Activated CD4-positive, alpha-beta memory T cell treated with anti-CD3 and anti-CD28 coated beads, Interleukin-2, amount 10 ng/mL, durations not matched to agents 7 days and 5 days (primary cell): Measurements from ENCODE around the gene FAM120A. TPM values are rescaled to one million over a fixed set of nuclear protein-coding genes. Genes with fewer than 3 reads are reported as not detected.

ENCODE experiments used
- CTCF ChIA-PET: fragments of 350-600 bp; sonication (Branson Sonifier 250); formaldehyde crosslinking; loops from one replicate; lab custom pipeline; 2021; ENCODE audit warnings: antibody characterized with exemption, inconsistent platforms; lab: Charles Lee
- POLR2A ChIA-PET: fragments of 350-600 bp; sonication (Branson Sonifier 250); formaldehyde crosslinking; loops from one replicate; lab custom pipeline; 2021; ENCODE audit warnings: antibody characterized with exemption; lab: Charles Lee
- DNase-seq: peaks from one replicate; pipeline ENCODE4 v3.0.0-alpha.2; 2020
- H3K27ac Mint-ChIP-seq: one replicate; pipeline ENCODE4 v1.8.0; 2021; ENCODE audit warnings: mild to moderate bottlenecking, mixed read lengths
- H3K27me3 Mint-ChIP-seq: one replicate; pipeline ENCODE4 v1.8.0; 2021; ENCODE audit warnings: mixed read lengths
- H3K36me3 Mint-ChIP-seq: one replicate; pipeline ENCODE4 v1.8.0; 2021; ENCODE audit warnings: low read depth, mixed read lengths
- H3K4me1 Mint-ChIP-seq: one replicate; pipeline ENCODE4 v1.8.0; 2021; ENCODE audit warnings: mixed read lengths
- H3K4me3 Mint-ChIP-seq: one replicate; pipeline ENCODE4 v1.8.0; 2021; ENCODE audit warnings: mild to moderate bottlenecking, mixed read lengths
- H3K9me3 Mint-ChIP-seq: one replicate; pipeline ENCODE4 v1.8.0; 2021; ENCODE audit warnings: mixed read lengths
- total RNA-seq, 2 experiments: library from RNA; stranded (reverse); gene quantifications; one replicate each; pipeline ENCODE4 v1.2.3, GENCODE V29; 2021

Gene FAM120A
- total RNA-seq, 2 experiments from 2014 or later: 133 to 138 TPM

DNA sequence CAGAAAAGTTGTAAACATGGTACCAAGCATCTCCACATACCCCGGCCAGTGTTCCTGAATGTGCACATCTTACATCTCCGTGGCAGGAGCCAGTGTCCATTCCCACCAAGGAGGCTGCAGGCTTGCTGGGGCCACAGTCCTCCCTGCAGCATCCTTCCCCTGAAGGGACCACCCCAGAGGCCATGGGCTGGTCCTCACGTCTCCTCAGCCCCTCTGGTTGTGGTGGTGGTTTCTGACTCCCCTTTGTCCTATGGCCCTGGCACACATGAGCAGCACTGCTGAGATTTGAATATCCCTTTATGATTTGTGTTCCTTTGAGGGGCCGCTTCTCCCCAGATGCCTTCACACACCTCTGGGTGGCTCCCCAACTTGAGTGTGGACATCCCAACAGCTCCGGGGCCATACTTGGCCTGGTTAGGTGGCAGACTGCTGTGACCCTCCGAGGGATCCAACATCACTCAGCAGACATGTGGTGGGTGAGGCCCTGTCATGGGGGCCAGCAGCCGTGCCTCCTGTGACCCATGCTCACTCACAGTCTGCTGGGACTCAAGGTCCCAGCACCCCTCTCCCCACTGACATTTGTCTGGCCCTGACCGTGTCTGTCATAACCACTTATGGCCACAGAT lies 139.2 kb downstream of the FAM120A start:
- Mint-ChIP-seq H3K36me3 (peaks cover 2% of the 10 kb centered on the region), H3K9me3 (no peaks in the 10 kb centered on the region), H3K27ac (no peak overlapping the region), H3K4me1 (peaks cover 15% of the 10 kb centered on the region), H3K4me3 (no peak overlapping the region), H3K27me3 (no peaks in the 10 kb centered on the region)
- POLR2A ChIA-PET: interaction anchor here (1.2 kb wide), 1 partner anchor 12 kb away, joined by 3 read pairs; no protein-coding TSS in a partner anchor
- CTCF ChIA-PET: no interaction called here
- peak; percentile 12 for DNase-seq

DNA sequence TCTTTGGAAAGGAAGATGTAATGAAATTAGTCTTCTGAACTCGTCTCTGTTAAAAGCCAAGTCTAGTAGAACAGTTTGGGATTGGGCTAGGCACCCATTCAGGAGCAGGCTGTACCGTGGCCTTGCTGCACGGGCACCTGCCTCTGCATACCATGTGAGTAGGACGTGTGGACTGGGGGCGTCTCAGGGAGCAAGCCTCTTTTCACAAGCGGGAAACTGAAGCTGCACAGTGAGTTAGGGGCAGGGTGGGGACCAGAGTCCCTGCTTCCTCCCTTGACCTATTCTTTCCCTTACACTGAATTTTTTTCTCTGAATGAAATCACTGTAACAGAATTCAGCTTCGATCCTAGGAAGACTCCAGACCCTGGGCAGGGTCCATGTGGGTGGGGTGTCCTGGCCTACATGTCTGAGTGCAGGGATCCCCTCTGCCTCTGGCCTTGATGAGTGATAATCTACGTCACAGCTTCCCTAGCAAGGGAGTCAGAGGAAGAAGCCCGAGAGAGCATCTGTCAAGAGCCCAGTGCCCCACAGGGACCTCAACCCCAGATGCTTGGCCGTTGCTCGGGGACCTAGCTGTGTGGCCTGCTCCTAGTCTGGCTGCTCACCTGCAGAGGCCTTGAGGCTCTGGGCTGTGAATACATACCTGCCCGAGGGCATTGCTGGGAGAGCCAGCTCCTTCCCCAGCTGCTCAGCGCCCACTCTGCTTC lies 140.0 kb downstream of the FAM120A start:
- no peaks in the 10 kb centered on the region for H3K27me3 Mint-ChIP-seq
- POLR2A ChIA-PET: interaction anchor here (1.2 kb wide), 1 partner anchor 13 kb away, joined by 3 read pairs; no protein-coding TSS in a partner anchor
- no peak overlapping the region for H3K4me3 Mint-ChIP-seq
- no peak for DNase-seq
- CTCF ChIA-PET: no interaction called here
- no peaks in the 10 kb centered on the region for H3K36me3 Mint-ChIP-seq
- no peak overlapping the region for H3K27ac Mint-ChIP-seq
- H3K4me1 Mint-ChIP-seq: peaks cover 15% of the 10 kb centered on the region
- H3K9me3 Mint-ChIP-seq: no peaks in the 10 kb centered on the region

DNA sequence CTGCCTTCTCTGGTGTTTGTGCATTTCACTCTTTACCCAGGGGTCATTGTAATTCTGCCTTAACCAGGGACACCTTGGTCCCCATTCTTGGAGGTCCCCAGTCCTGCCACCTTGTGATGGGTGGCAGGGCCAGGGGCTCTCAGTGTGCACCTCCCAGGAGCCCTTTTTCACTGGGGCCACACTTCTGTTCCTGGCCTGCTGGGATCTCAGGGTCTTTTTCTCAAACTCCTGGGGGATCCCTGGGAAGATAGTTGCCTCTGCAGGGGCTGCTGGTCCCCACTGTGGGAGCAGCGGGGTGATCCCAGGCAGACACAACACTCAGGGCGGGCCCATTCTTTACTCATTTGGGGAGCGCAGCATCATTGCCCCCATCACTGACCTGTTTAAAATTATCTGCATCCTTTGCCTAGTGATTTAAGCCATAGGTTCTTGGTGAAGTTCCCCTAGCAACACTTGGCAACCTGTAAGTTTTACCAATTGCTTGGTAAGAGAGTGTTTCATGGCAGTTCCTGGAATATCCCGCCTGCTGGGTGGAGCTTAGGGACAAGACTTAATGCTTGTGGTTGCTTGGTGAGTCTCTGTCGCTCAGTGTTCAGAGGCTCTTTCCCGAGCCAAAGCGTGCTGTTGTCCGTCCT lies 140.6 kb downstream of the FAM120A start:
- Mint-ChIP-seq H3K27ac (no peak overlapping the region), H3K36me3 (no peaks in the 10 kb centered on the region), H3K4me1 (peaks cover 15% of the 10 kb centered on the region), H3K9me3 (no peaks in the 10 kb centered on the region), H3K4me3 (no peak overlapping the region), H3K27me3 (no peaks in the 10 kb centered on the region)
- ChIA-PET POLR2A (no interaction called here), CTCF (interaction anchor here (1.1 to 1.3 kb wide), 2 partner anchors 8 to 26 kb away, joined by 3 to 6 read pairs; no protein-coding TSS in a partner anchor)
- DNase-seq: no peak

DNA sequence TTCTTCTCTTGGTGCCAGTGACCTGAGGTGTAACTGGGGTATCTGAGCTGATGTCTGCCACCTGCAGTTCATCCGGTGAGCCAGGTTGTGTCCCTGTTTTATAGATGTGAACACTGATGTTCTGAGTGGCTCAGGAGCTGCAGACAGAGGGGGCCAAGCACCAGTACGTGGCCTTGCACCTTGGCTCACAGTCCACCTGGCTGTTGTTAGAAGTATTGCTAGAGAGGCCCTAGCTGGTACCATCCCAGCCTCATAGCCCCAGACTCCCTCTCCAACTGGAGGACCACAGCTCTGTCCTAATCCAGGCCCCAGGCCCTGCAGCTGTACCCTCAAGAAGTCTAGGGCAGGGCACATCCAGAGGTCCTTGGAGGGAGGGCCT lies 141.1 kb downstream of the FAM120A start:
- Mint-ChIP-seq H3K27me3 (no peaks in the 10 kb centered on the region), H3K27ac (no peak overlapping the region), H3K4me1 (peaks cover 18% of the 10 kb centered on the region), H3K36me3 (no peaks in the 10 kb centered on the region), H3K4me3 (no peak overlapping the region), H3K9me3 (no peaks in the 10 kb centered on the region)
- CTCF ChIA-PET: interaction anchor here (1.1 to 1.3 kb wide), 2 partner anchors 9 to 27 kb away, joined by 3 to 6 read pairs; no protein-coding TSS in a partner anchor
- POLR2A ChIA-PET: no interaction called here
- peak; percentile 13 for DNase-seq

DNA sequence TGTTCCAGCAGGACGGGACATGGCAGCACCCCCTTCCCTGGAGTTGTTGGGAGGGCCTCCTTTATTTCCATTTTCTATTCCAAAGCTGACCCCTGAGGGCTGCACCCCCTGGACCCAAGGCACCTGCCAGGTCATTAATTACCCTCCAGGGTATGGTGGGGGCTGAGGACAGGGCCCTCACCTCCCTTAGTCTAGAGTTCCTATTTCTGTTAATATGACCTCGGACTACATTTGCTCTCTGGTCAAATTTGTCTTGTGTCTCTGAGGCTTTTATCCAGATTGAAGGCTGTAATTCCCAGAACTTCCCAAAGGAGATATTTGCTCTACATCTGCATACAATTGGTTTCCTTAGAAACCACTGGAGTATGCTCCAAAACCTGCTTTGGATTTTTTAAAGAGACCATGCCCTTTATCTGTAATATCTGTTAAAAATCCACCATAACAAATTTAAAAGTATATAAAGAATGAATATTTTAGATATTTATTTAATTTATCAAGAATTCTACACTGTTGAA lies 141.7 kb downstream of the FAM120A start:
- Mint-ChIP-seq H3K4me1 (peaks cover 24% of the 10 kb centered on the region), H3K27me3 (no peaks in the 10 kb centered on the region), H3K27ac (no peak overlapping the region), H3K4me3 (no peak overlapping the region), H3K36me3 (no peaks in the 10 kb centered on the region), H3K9me3 (no peaks in the 10 kb centered on the region)
- no peak for DNase-seq
- CTCF ChIA-PET: interaction anchor here (1.1 to 1.3 kb wide), 2 partner anchors 9 to 27 kb away, joined by 3 to 6 read pairs; no protein-coding TSS in a partner anchor
- POLR2A ChIA-PET: no interaction called here

DNA sequence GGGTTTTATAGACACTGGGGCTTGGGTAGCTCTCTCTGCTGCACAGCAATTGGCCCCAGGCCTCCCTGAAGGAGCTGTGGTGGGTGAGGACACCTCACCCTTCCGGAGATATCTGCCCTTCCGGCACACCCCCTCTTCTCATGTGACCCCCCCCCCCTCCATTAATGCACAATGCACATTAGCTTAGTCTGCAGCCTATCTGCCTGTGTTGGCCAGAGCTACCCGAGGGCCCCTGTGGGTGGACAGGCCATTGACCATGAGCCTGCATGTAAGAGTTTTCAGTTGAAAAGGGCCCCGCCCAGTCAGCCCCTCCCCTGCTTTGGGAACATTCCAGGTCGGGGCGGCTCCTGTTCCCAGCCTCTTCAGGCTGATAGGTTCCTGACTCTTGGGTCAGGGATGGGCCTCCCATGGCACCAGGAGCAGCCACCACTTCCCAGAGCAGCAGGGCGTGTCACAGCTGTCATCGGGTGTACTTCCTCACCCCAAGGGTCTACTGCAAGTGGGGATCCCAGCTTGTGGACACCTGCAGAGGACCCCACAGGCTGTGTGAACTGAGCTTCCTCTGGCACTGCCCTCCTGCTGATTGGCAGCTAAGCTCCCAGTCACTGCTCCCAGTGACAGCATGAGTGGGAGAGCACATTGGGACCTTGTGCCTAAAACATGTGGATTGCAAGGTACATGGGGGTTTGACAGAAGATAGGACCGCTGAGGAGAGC lies 142.7 kb downstream of the FAM120A start:
- no peaks in the 10 kb centered on the region for H3K27me3 Mint-ChIP-seq
- peaks cover 31% of the 10 kb centered on the region for H3K4me1 Mint-ChIP-seq
- DNase-seq: no peak
- POLR2A ChIA-PET: interaction anchor here (0.6 kb wide), 1 partner anchor 33 kb away, joined by 3 read pairs; no protein-coding TSS in a partner anchor
- H3K27ac Mint-ChIP-seq: no peak overlapping the region
- no peaks in the 10 kb centered on the region for H3K36me3 Mint-ChIP-seq
- CTCF ChIA-PET: interaction anchor here (0.6 to 0.9 kb wide), 3 partner anchors 28 to 447 kb away, joined by 3 to 4 read pairs (median 3); no protein-coding TSS in a partner anchor
- H3K4me3 Mint-ChIP-seq: no peak overlapping the region
- H3K9me3 Mint-ChIP-seq: no peaks in the 10 kb centered on the region

DNA sequence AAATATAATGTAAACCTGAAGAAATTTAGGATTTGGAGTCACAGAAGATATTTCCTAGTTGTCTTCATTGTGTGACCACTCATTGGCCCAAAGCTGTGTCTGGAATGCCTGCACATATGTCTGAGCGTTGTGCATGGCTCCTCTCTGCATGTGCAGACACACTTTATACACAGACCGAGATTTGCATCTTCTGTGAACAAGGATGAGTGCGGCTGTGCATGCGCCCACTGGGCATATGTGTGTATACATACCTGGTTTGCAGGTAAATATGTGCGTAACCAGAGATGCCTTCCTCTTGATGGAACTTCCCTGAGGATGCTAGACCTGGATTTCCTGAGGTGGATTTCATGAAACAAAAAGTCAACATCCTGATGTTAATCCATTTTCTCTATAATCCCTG lies 144.0 kb downstream of the FAM120A start:
- Mint-ChIP-seq H3K27me3 (no peaks in the 10 kb centered on the region), H3K4me1 (peaks cover 37% of the 10 kb centered on the region), H3K4me3 (no peak overlapping the region), H3K9me3 (no peaks in the 10 kb centered on the region), H3K36me3 (no peaks in the 10 kb centered on the region), H3K27ac (no peak overlapping the region)
- ChIA-PET POLR2A (interaction anchor here (1.1 kb wide), 1 partner anchor 12 kb away, joined by 3 read pairs; no protein-coding TSS in a partner anchor), CTCF (no interaction called here)
- peak; percentile 12 for DNase-seq

DNA sequence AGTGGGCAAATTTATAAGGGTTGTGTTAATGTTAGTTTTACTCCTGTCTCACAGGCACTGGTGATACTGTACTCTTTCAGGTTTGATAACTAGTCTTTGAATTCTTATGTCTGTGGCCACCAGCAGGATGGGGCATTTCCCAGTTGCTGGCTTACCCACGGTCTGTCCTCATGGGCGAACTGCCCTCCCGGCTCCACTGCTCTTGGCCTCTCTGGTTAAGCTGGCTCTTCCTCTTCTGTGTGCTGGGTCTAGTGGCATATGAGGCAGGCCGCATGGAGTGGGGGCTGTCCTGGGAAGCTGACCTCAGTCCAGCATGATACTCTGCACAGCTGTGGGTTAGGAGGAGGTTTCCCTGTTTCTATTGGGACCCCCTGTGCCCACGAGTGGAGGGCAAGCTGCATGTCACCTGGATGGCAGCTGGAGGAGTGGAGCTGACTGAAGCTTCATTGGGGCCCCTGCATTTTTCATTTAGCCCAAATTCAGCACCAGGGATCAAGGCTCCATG lies 144.4 kb downstream of the FAM120A start:
- H3K4me1 Mint-ChIP-seq: peaks cover 41% of the 10 kb centered on the region

DNA sequence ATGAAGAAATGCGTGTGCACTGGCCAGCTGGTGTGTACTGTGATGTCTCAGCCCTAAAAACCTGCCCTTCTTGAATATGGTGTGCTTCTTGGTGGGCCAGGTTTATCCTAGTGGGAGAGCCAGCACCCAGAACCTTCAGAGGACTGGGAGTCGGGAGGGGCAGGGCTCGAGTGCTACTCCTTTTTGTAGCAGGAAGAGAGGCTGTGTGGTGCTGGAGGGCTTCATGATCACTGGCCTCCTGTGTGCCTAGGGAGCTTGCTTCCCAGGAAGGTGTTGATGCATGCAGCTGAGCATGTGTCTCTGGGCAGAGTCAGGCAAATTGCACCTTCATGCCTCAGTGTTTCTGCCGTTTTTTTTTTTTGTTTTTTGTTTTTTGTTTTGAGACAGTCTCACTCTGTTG lies 144.9 kb downstream of the FAM120A start:
- Mint-ChIP-seq H3K27ac (no peak overlapping the region), H3K27me3 (no peaks in the 10 kb centered on the region), H3K4me3 (no peak overlapping the region), H3K36me3 (no peaks in the 10 kb centered on the region), H3K4me1 (peaks cover 45% of the 10 kb centered on the region), H3K9me3 (no peaks in the 10 kb centered on the region)
- ChIA-PET CTCF (no interaction called here), POLR2A (interaction anchor here (1.1 kb wide), 1 partner anchor 13 kb away, joined by 3 read pairs; no protein-coding TSS in a partner anchor)
- DNase-seq: peak; percentile 10

More for the DNA sequence above, 144.4 kb downstream of the FAM120A start:
- Mint-ChIP-seq H3K4me3 (no peak overlapping the region), H3K36me3 (no peaks in the 10 kb centered on the region), H3K27ac (no peak overlapping the region), H3K9me3 (no peaks in the 10 kb centered on the region), H3K27me3 (no peaks in the 10 kb centered on the region)
- POLR2A ChIA-PET: interaction anchor here (1.1 kb wide), 1 partner anchor 12 kb away, joined by 3 read pairs; no protein-coding TSS in a partner anchor
- peak; percentile 7 for DNase-seq
- CTCF ChIA-PET: no interaction called here

DNA sequence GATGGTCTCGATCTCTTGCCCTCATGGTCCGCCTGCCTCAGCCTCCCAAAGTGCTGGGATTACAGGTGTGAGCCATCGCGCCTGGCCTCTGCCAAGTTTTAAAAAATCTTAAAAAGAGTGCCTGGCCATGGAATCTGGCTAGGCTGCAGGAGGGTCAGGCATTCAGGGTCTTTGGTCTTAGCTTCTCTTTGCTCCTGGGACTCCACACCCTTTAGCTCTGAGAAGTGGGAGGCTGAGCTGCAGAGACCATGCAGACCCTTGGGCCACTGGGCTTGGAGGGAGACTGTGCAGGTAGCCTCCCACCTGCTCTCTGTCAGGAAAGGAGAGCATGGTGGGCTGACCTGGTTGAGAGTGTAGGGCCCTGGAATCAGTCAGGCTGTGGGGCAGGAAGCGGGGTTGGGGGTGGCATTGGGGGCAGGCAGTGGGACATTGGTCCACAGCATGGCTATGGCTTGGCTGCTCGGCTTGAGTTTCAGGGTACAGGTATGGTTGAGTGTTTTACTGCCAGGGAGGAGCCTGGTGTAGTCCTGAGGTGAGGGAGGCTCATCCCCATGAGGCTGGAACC lies 145.7 kb downstream of the FAM120A start:
- Mint-ChIP-seq H3K27me3 (no peaks in the 10 kb centered on the region), H3K27ac (no peak overlapping the region), H3K9me3 (no peaks in the 10 kb centered on the region), H3K4me1 (peaks cover 45% of the 10 kb centered on the region), H3K36me3 (no peaks in the 10 kb centered on the region), H3K4me3 (no peak overlapping the region)
- ChIA-PET POLR2A (no interaction called here), CTCF (no interaction called here)
- DNase-seq: no peak

DNA sequence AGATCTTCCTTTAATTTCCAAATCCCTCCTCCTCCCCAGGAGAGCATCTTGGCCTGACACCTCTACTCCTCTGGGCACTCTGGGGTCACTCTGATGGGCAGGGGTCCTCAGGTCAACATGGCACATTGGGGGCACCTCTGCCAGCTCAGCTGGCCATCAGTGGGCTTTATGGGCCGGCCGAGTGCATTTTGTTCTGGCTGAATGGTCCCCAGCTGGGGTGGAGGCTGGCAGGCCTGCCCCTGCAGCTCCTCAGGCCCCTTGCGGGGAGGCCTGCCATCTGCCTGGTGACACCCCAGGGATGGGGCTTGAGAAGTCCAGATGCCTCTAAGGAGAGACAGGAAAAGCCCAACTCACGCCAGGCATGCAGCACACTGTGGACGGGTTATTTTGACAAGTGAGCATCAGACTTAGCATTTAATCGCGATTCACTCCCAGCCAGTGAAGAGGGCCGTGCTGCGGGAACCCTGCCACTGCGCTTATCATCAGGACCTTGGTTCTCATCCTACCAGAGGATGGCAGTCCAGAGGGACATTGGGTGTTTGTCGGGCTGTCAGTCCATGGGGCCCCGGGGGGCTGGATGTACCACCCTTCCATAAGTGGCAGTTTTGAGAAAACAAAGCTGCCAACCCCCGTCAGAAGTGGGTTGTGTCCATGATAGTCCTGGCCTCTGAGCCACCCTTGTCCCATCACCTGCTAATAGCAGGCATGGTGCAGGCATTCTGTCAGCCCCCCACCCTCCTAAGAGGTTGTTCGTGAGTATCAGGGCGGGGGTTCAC lies 146.6 kb downstream of the FAM120A start:
- H3K27me3 Mint-ChIP-seq: no peaks in the 10 kb centered on the region
- ChIA-PET POLR2A (no interaction called here), CTCF (no interaction called here)
- H3K4me3 Mint-ChIP-seq: no peak overlapping the region
- peak overlapping the region; percentile 60 for H3K27ac Mint-ChIP-seq
- H3K9me3 Mint-ChIP-seq: no peaks in the 10 kb centered on the region
- H3K4me1 Mint-ChIP-seq: peaks cover 41% of the 10 kb centered on the region
- no peaks in the 10 kb centered on the region for H3K36me3 Mint-ChIP-seq
- DNase-seq: peak; percentile 14
